ENCODE measurements around the gene MARF1.
"Not testable (repeated sequence)": the region's sequence is repeated elsewhere in the genome, so short reads cannot be mapped to it uniquely, and the experiment has no call there.

GRCh38 chr16:15672127-15672513 is 29.2 kb upstream of the MARF1 start:
- not testable (repeated sequence) for TF ChIP-seq POLR2AphosphoS5 (IDR thresholded peaks at IDR 0.05; ENCODE audit: low read depth, low read length); TAF1 (IDR thresholded peaks at IDR 0.05; ENCODE audit: borderline replicate concordance, low read depth, low read length); POLR2A (IDR thresholded peaks at IDR 0.05; ENCODE audit: low read depth, low read length)

Data from GM12892 (cell line).